C4-2B (cell line): ENCODE results near the gene TTC38.

Source experiments
- H3K27ac ChIP-seq: fragments of 450-650 bp; 2 replicates; pipeline ENCODE4 v1.5.1; 2017
- ZFX ChIP-seq: fragments of 450-650 bp; IDR thresholded peaks from 2 replicates; pipeline ENCODE4 v1.6.1; 2017
- TF ChIP-seq, protein P1 (sequence below): fragments of 450-650 bp; conservative IDR thresholded peaks from 2 replicates; pipeline ENCODE4 v1.5.1; 2017; ENCODE audit warnings: mild to moderate bottlenecking

Gene TTC38

DNA sequence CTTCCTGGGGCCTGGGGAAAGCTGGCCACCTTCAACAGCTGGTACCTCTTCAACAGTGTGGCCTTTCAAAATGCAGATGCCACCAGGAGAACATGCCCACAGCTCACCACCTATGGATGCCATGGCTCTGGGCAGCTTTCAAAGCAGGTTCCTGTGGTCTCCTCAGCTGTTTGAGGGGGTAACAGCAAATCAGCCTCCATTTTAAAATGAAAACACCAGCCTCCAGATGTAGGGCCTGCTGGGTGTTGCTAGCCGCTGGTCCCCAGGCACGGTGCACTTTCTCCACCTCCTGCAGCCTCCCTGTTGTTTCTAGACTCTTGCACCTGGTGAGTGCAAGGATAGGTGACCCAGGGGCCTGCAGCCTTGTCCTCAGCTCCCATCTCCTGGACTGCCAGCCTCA is 27.7 kb upstream of the TTC38 start:
- H3K27ac ChIP-seq, result no peak overlapping the region

DNA sequence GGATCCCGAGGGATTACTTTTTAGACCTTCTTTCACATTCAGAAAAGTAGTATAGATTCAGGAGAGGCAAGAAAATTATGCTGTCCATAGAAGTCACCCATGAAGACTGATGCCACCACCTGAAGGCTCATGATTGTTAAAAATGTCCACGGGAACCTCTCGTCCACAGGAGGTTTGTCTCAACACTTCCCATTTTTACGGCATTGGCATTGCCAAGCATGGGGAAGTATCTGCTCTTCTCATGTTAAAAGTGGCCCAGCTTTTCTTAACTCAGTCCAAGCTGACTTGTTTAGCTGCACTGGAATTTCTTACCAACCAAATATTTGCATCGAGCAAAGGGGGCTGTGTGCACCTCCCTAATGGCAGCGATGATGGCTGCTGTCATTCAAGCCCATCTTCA is 27.3 kb upstream of the TTC38 start:
- no peak overlapping the region for H3K27ac ChIP-seq
- TF ChIP-seq, protein P1, sequence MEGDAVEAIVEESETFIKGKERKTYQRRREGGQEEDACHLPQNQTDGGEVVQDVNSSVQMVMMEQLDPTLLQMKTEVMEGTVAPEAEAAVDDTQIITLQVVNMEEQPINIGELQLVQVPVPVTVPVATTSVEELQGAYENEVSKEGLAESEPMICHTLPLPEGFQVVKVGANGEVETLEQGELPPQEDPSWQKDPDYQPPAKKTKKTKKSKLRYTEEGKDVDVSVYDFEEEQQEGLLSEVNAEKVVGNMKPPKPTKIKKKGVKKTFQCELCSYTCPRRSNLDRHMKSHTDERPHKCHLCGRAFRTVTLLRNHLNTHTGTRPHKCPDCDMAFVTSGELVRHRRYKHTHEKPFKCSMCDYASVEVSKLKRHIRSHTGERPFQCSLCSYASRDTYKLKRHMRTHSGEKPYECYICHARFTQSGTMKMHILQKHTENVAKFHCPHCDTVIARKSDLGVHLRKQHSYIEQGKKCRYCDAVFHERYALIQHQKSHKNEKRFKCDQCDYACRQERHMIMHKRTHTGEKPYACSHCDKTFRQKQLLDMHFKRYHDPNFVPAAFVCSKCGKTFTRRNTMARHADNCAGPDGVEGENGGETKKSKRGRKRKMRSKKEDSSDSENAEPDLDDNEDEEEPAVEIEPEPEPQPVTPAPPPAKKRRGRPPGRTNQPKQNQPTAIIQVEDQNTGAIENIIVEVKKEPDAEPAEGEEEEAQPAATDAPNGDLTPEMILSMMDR, result no peak
- TF ChIP-seq ZFX, result no peak

More for the DNA sequence above, 27.7 kb upstream of the TTC38 start:
- TF ChIP-seq, protein P1, result no peak
- TF ChIP-seq ZFX, result no peak

DNA sequence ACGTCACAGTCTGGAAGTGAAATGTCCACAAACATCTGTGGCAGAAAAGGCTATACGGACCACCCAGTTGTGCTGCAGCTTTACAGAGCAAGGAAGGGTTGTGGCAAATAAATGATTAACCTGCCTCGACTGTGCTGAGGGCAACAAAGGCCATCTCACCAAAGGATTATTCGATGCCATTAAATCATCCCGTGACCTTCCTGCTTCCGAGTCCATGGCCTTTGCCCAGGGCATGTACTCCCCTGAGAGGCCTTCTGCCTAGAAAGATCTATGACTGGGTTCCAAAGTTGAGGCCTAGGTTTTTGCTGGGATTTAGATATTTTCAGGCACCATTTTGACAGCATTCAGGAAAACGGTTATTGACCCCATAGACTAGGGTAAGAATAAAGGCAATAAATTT is 26.9 kb upstream of the TTC38 start:
- H3K27ac ChIP-seq, result no peak overlapping the region
- TF ChIP-seq, protein P1, result no peak
- TF ChIP-seq ZFX, result no peak

DNA sequence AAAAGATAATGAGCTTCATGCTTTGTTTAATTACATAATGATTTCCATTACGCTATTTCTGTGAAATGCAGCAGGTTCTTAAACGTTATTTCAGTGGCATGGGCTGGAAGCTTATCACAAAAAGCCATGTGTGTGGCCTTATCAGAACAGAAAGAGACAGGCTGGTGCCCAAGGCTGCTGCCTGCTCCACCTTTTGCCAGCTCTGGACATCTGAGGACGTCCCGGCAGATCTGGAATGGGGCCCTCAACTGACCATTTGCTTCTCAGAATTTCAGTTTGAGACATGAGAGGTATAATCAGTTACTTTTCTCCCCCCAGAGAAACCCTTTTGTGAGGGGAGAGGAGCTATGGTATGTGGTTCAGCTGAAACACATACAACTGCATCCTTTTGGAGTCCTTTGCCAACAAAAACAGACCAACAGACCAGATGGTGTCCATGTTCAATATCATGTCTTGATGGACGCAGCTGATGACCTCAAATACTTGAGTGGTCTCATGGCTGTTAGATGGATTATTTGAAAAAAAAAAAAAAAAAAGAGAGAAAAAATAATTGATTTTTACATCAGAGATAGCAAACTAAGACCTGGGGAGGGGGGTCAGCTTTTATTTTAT is 26.3 kb upstream of the TTC38 start:
- H3K27ac ChIP-seq, result no peak overlapping the region
- TF ChIP-seq ZFX, result no peak
- TF ChIP-seq, protein P1, result no peak

DNA sequence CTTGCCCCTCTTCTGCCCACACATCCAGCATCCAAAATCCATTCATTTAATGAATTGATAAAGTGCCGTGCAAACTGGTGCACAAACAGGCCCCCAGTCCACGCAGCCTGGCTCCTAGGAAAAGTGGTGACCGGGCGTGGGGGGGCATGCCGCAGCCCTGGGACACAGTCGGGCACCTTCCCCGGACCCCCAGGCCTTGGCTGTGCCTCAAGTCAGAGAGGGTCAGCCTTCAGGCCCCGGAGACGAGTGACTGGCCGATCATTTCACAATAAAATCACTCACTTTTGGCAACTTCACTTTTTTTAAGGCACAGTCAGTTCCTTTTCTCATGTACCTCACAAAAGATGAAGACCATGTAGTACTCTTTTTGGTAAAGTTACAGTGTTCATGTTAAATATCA is 25.7 kb upstream of the TTC38 start:
- no peak for TF ChIP-seq ZFX
- TF ChIP-seq, protein P1, result no peak
- H3K27ac ChIP-seq, result no peak overlapping the region

DNA sequence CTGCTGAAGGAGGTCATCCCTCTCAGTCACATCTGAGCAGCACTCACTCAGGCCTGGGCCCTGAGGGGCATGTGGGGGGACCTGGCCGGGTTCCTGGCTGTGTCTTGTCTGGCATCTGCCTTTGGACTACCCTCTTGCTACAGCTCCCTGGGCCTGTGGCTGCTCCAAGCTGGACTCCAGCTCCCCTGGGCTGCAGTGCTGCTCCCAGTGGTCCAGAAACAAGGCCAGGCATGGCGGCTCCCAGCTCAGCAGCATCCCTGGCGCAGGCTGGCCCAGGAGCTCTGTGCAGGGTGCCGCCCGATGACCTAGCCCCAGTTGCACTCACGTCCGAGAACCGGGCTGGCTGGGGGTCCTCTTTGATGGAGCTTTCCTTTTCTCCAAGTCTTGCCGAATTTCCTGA is 23.0 kb upstream of the TTC38 start:
- TF ChIP-seq, protein P1, result no peak
- no peak for TF ChIP-seq ZFX

DNA sequence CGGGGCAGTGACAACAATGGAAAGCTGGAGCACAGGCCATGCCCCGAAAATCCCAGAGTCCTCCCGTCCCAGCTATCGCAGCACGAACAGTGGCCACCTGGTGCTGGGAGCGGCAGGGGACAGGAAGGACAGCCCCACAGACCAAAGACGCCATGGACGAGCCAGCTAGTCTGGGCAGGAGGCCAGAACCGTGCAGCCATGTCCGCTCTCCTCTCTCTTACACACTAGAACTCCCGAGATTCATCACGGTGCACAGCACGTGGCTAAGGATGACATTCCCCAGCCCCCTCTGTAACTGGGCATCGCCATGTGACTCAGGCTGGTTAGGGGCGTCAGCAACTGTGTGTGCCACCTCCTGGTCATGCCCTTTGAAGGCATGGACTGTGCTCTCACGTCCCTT is 22.3 kb upstream of the TTC38 start:
- TF ChIP-seq ZFX, result no peak
- TF ChIP-seq, protein P1, result no peak
- H3K27ac ChIP-seq, result no peak overlapping the region

More for the DNA sequence above, 23.0 kb upstream of the TTC38 start:
- no peak overlapping the region for H3K27ac ChIP-seq
